ENCODE measurements around the gene TRAF5. TPM values are rescaled to one million over a fixed set of nuclear protein-coding genes. Genes with fewer than 3 reads are reported as not detected.
A peak's percentile ranks its signal among the peaks of the same experiment; 100 is the strongest.
"Not testable (repeated sequence)": the region's sequence is repeated elsewhere in the genome, so short reads cannot be mapped to it uniquely, and the experiment has no call there.

Gene TRAF5
- total RNA-seq, 1 donor from 2014 or later, result 12.1 TPM

GRCh38 chr1:211381481-211382181, 55.0 kb downstream of the TRAF5 start:
- Mint-ChIP-seq H3K27ac (ENCODE audit: unreplicated experiment) (peak overlapping the region; percentile 21), H3K27me3 (ENCODE audit: low read depth) (no peaks in the 10 kb centered on the region), H3K9me3 (no peaks in the 10 kb centered on the region), H3K36me3 (ENCODE audit: low read depth) (no peaks in the 10 kb centered on the region), H3K4me3 (peak overlapping the region; percentile 89), H3K4me1 (peaks cover 26% of the 10 kb centered on the region)
- DNase-seq (ENCODE audit: low read depth, low spot score), result no peak
- no peak for TF ChIP-seq CTCF (conservative IDR thresholded peaks at IDR 0.05)

GRCh38 chr1:211382182-211382713, 55.6 kb downstream of the TRAF5 start:
- H3K27me3 Mint-ChIP-seq (ENCODE audit: low read depth), result no peaks in the 10 kb centered on the region
- H3K27ac Mint-ChIP-seq (ENCODE audit: unreplicated experiment), result peak overlapping the region; percentile 21
- H3K4me1 Mint-ChIP-seq, result peaks cover 26% of the 10 kb centered on the region
- DNase-seq (ENCODE audit: low read depth, low spot score), result no peak
- H3K4me3 Mint-ChIP-seq, result peak overlapping the region; percentile 89
- no peaks in the 10 kb centered on the region for H3K36me3 Mint-ChIP-seq (ENCODE audit: low read depth)
- H3K9me3 Mint-ChIP-seq, result no peaks in the 10 kb centered on the region
- no peak for TF ChIP-seq CTCF (conservative IDR thresholded peaks at IDR 0.05)

GRCh38 chr1:211382714-211383480, 56.3 kb downstream of the TRAF5 start:
- Mint-ChIP-seq H3K9me3 (no peaks in the 10 kb centered on the region), H3K4me1 (peaks cover 20% of the 10 kb centered on the region), H3K27ac (ENCODE audit: unreplicated experiment) (peak overlapping the region; percentile 99), H3K4me3 (peak overlapping the region; percentile 89), H3K36me3 (ENCODE audit: low read depth) (no peaks in the 10 kb centered on the region), H3K27me3 (ENCODE audit: low read depth) (no peaks in the 10 kb centered on the region)
- DNase-seq (ENCODE audit: low read depth, low spot score), result peak; percentile 82
- no peak for TF ChIP-seq CTCF (conservative IDR thresholded peaks at IDR 0.05)

DNA sequence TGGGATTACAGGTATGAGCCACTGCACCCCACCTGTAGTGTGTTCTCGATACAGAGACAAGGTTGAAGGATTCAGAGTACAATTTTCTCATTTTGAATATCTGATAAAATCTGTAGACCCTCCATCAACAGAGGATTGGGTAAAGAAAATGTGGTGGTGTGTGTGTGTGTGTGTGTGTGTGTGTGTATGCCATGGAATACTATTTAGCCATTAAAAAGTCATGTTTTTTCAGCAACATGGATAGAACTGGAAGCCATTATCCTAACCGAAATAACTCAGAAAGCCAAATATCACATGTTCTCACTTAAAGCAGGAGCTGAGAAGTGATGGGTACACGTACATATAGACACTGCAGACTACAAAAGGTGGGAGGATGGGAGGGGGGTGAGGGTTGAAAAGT, 57.9 kb downstream of the TRAF5 start:
- Mint-ChIP-seq H3K4me1 (peaks cover 20% of the 10 kb centered on the region), H3K9me3 (no peaks in the 10 kb centered on the region), H3K36me3 (ENCODE audit: low read depth) (no peaks in the 10 kb centered on the region), H3K27me3 (ENCODE audit: low read depth) (no peaks in the 10 kb centered on the region), H3K27ac (ENCODE audit: unreplicated experiment) (no peak overlapping the region), H3K4me3 (peak overlapping the region; percentile 32)
- no peak for DNase-seq (ENCODE audit: low read depth, low spot score)
- no peak for TF ChIP-seq CTCF (conservative IDR thresholded peaks at IDR 0.05)

DNA sequence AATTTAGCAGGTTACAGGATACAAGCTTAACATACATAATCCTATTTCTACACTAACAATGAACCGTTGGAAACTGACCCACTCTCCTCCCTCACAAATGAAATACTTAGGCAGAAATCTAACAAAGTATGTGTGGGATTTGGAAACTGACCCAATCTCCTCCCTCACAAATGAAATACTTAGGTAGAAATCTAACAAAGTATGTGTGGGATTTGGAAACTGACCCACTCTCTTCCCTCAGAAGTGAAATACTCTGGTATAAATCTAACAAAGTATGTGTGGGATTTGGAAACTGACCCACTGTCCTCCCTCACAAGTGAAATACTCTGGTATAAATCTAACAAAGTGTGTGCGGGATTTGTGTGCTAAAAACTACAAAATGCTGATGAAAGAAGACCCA, 60.3 kb downstream of the TRAF5 start:
- Mint-ChIP-seq H3K27ac (ENCODE audit: unreplicated experiment) (no peak overlapping the region), H3K4me1 (peaks cover 17% of the 10 kb centered on the region), H3K36me3 (ENCODE audit: low read depth) (peaks cover 2% of the 10 kb centered on the region)

GRCh38 chr1:211390829-211391228, 64.2 kb downstream of the TRAF5 start:
- not testable (repeated sequence) for H3K27me3 Mint-ChIP-seq (ENCODE audit: low read depth); H3K36me3 Mint-ChIP-seq (ENCODE audit: low read depth); H3K4me1 Mint-ChIP-seq; H3K9me3 Mint-ChIP-seq; H3K4me3 Mint-ChIP-seq; DNase-seq (ENCODE audit: low read depth, low spot score); H3K27ac Mint-ChIP-seq (ENCODE audit: unreplicated experiment)

More for the DNA sequence above, 60.3 kb downstream of the TRAF5 start:
- no peak overlapping the region for H3K4me3 Mint-ChIP-seq
- H3K9me3 Mint-ChIP-seq, result no peaks in the 10 kb centered on the region
- H3K27me3 Mint-ChIP-seq (ENCODE audit: low read depth), result no peaks in the 10 kb centered on the region
- no peak for DNase-seq (ENCODE audit: low read depth, low spot score)
- no peak for TF ChIP-seq CTCF (conservative IDR thresholded peaks at IDR 0.05)
